HG02678 (cell line): Measurements from ENCODE around the gene GNB2.
A peak's percentile ranks its signal among the peaks of the same experiment; 100 is the strongest.
"Not testable (repeated sequence)": the region's sequence is repeated elsewhere in the genome, so short reads cannot be mapped to it uniquely, and the experiment has no call there.

Experiments used
- ATAC-seq: cut with Tn5 transposase; IDR thresholded peaks from one replicate; pipeline ENCODE4 v1.9.1; 2021; ENCODE audit warnings: mild to moderate bottlenecking, moderate library complexity; ENCODE audit not compliant: unreplicated experiment

Gene GNB2

GRCh38 chr7:100693312-100694097, 20.0 kb downstream of the GNB2 start:
- peak; percentile 7 for ATAC-seq

- ATAC-seq, result peak; percentile 54
Measured at GRCh38 chr7:100694098-100694745, 20.7 kb downstream of the GNB2 start, which contains the start of gene GIGYF1. Gene GIGYF1, minus strand, starts transcription at chr7:100694250. Its CDS starts 6,012 bp downstream, at chr7:100688238.

- ATAC-seq, result no peak
Measured at GRCh38 chr7:100696123-100696521, 22.6 kb downstream of the GNB2 start.

GRCh38 chr7:100699018-100699417, 25.5 kb downstream of the GNB2 start:
- no peak for ATAC-seq

GRCh38 chr7:100701089-100701488, 27.5 kb downstream of the GNB2 start:
- not testable (repeated sequence) for ATAC-seq

- peak; percentile 57 for ATAC-seq
Measured at GRCh38 chr7:100705320-100705752, 31.8 kb downstream of the GNB2 start.

GRCh38 chr7:100705753-100706671, 32.5 kb downstream of the GNB2 start, which contains the start of gene POP7:
Gene POP7, plus strand, starts transcription at chr7:100706121. Its CDS starts 710 bp downstream, at chr7:100706831.
- peak; percentile 91 for ATAC-seq

GRCh38 chr7:100706672-100707311, 33.3 kb downstream of the GNB2 start:
- no peak for ATAC-seq

GRCh38 chr7:100708395-100708794, 34.9 kb downstream of the GNB2 start:
- no peak for ATAC-seq

- ATAC-seq, result no peak
Measured at GRCh38 chr7:100710452-100710851, 36.9 kb downstream of the GNB2 start.

- ATAC-seq, result no peak
Measured at GRCh38 chr7:100711369-100711768, 37.8 kb downstream of the GNB2 start.

GRCh38 chr7:100714725-100715124, 41.2 kb downstream of the GNB2 start:
- ATAC-seq, result no peak

GRCh38 chr7:100717073-100717472, 43.5 kb downstream of the GNB2 start:
- ATAC-seq, result not testable (repeated sequence)

GRCh38 chr7:100719523-100720278, 46.2 kb downstream of the GNB2 start:
- no peak for ATAC-seq

- ATAC-seq, result no peak
Measured at GRCh38 chr7:100720279-100720670, 46.7 kb downstream of the GNB2 start, which contains the start of gene EPO. Gene EPO, plus strand, starts transcription at chr7:100720468. Its CDS starts 513 bp downstream, at chr7:100720981.

GRCh38 chr7:100720671-100721504, 47.3 kb downstream of the GNB2 start:
- no peak for ATAC-seq

GRCh38 chr7:100721505-100721812, 47.9 kb downstream of the GNB2 start:
- no peak for ATAC-seq

GRCh38 chr7:100722480-100723212, 49.1 kb downstream of the GNB2 start:
- no peak for ATAC-seq
